Measurements from ENCODE around the gene GRIA4.

GRCh38 chr11:105870516-105871113, 260.7 kb downstream of the GRIA4 start:
- TF ChIP-seq, protein P1, sequence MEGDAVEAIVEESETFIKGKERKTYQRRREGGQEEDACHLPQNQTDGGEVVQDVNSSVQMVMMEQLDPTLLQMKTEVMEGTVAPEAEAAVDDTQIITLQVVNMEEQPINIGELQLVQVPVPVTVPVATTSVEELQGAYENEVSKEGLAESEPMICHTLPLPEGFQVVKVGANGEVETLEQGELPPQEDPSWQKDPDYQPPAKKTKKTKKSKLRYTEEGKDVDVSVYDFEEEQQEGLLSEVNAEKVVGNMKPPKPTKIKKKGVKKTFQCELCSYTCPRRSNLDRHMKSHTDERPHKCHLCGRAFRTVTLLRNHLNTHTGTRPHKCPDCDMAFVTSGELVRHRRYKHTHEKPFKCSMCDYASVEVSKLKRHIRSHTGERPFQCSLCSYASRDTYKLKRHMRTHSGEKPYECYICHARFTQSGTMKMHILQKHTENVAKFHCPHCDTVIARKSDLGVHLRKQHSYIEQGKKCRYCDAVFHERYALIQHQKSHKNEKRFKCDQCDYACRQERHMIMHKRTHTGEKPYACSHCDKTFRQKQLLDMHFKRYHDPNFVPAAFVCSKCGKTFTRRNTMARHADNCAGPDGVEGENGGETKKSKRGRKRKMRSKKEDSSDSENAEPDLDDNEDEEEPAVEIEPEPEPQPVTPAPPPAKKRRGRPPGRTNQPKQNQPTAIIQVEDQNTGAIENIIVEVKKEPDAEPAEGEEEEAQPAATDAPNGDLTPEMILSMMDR (conservative IDR thresholded peaks at IDR 0.05), result no peak
- TF ChIP-seq EZH2 (IDR thresholded peaks at IDR 0.05; ENCODE audit: low read depth), result no peak
